Adrenal gland (tissue), 12 donors: ENCODE measurements around the gene DLAT. TPM values are rescaled to one million over a fixed set of nuclear protein-coding genes. Genes with fewer than 3 reads are reported as not detected.
"Not testable (repeated sequence)": the region's sequence is repeated elsewhere in the genome, so short reads cannot be mapped to it uniquely, and the experiment has no call there.

Experiments used
- DNase-seq, 7 donors: peaks; one replicate each; pipeline ENCODE4 v3.0.0-alpha.2; 2019 to 2020
- H3K27ac ChIP-seq, 5 donors: fragments of 200-600 bp; sonication (generic) in 4 of 5; 1 replicate in 3 of 5; 2 replicates in 2 of 5; pipeline versions ENCODE4 v1.5.1 to v1.8.0; 2016 to 2020; ENCODE audit warnings: mild to moderate bottlenecking in 1 of 5
- H3K27me3 ChIP-seq: fragments of 200-600 bp; 2 replicates; pipeline ENCODE4 v1.8.0; 2021
- H3K36me3 ChIP-seq, 2 donors: fragments of 200-600 bp; replicated peaks in 1 of 2; 1 replicate in 1 of 2; 2 replicates in 1 of 2; pipeline versions ENCODE4 v1.5.1 to v1.8.0; 2018 to 2022
- H3K4me1 ChIP-seq, 2 donors: fragments of 200-600 bp; replicated peaks in 1 of 2; 1 replicate in 1 of 2; 2 replicates in 1 of 2; pipeline versions ENCODE4 v1.5.1 to v1.8.0; 2018 to 2021
- H3K4me3 ChIP-seq, 4 donors: fragments of 200-600 bp; sonication (generic) in 3 of 4; one replicate each; pipeline ENCODE4 v1.5.1; 2016 to 2018
- H3K9me3 ChIP-seq, 3 donors: fragments of 200-600 bp; sonication (generic) in 1 of 3; replicated peaks in 1 of 3; 1 replicate in 2 of 3; 2 replicates in 1 of 3; pipeline versions ENCODE4 v1.5.1 to v1.8.0; 2016 to 2021
- POLR2A ChIP-seq, 2 donors: fragments of 450-650 bp; IDR thresholded peaks; one replicate each; pipeline ENCODE4 v1.6.1; 2017; ENCODE audit warnings: antibody characterized with exemption in 2 of 2, mild to moderate bottlenecking in 2 of 2, moderate library complexity in 1 of 2
- WGBS, 4 donors: extraction: QIAGEN DNeasy Blood & Tissue Kit in 2 of 4; methylation state at CpG; one replicate each; pipeline versions ENCODE4 v1.1.5 to v1.1.7; 2013 to 2017; 5-methylcytosine and 5-hydroxymethylcytosine counted together
- intact Hi-C, 2 donors: fragments of 100-400 bp; cut with DNase I; formaldehyde crosslinking; loops; one replicate each; pipeline versions ENCODE4 v1.14.1 to v1.15.0; 2022 to 2023
- polyA plus RNA-seq, 3 donors: library from polyadenylated mRNA; stranded (reverse); fragments of 200-250 nt in 2 of 3; fragments of 350-450 nt in 1 of 3; fragmentation: Illumina TruSeq in 1 of 3; extraction: RNeasy Lipid Tissue Mini Kit (QIAGEN cat#74804) in 1 of 3; gene quantifications; one replicate each; pipeline ENCODE4 v1.2.3, GENCODE V29; 2013 to 2014
- total RNA-seq, 9 donors: library from RNA; depleted of rRNA in 4 of 9; stranded (reverse); fragments of >200 nt in 4 of 9; fragments of 120-200 nt in 1 of 9; fragmentation: NEBNext Ultra II Directional in 1 of 9; extraction: Animal tissue kit (Norgen Biotek cat#: 25700) in 1 of 9; gene quantifications; one replicate each; pipeline versions ENCODE4 v1.1.0 to v1.2.4, GENCODE V29; 2013 to 2023
- TF ChIP-seq, protein P1 (sequence below), 6 experiments: fragments of 450-650 bp in 4 of 6; fragments of 200-600 bp in 2 of 6; sonication (generic) in 1 of 6; IDR thresholded peaks; 1 replicate in 5 of 6; 2 replicates in 1 of 6; pipeline versions ENCODE4 v1.5.1 to v1.8.0; 2016 to 2021; ENCODE audit warnings: antibody characterized with exemption in 6 of 6, mild to moderate bottlenecking in 2 of 6, moderate library complexity in 1 of 6
- donor health status: healthy with polysubstance abuse.
- donor health status: Bipolar disorder and iron deficiency.
- donor health status: DM: yes; HTN: yes; CAD: no.
- donor health status: DM: no; HTN: no; CAD: no.
- donor health status: DM: no; HTN: no; CAD: no.
- donor health status: DM: yes; HTN: yes; CAD: no.

DLAT gene
- total and polyA plus RNA-seq, 12 donors, result 7.6 to 95.1 (median 28.6) TPM

GRCh38 chr11:112086422-112087191, 61.4 kb downstream of the DLAT start, which contains the start of the genes SDHD and TIMM8B:
SDHD (plus strand) TSS chr11:112086873; CDS start chr11:112086908, 35 bp downstream.
TIMM8B (minus strand) TSS chr11:112086756; CDS start chr11:112086723, 33 bp downstream.
- 0% methylated on average over 30 to 45 of the region's 45 CpGs for WGBS, 4 donors
- Histone ChIP-seq H3K27me3 (no peaks in the 10 kb centered on the region), H3K9me3 (no peaks in the 10 kb centered on the region), H3K4me1 (peaks cover 17 to 40% of the 10 kb centered on the region in 2 donors), H3K4me3 (peak within 1 kb of the TSS; percentile 33 to 67 (median 65)), H3K27ac (peak within 1 kb of the TSS in 4 of 5 donors; percentile 41 to 87 (median 72)), H3K36me3 (peaks cover 0 to 70% of the 10 kb centered on the region in 2 donors)
- intact Hi-C loops, result loop anchor here in 1 of 2 donors (10.0 kb wide), 1 partner anchor 212 kb away; the partner anchor contains the start of genes ALG9, CFAP68 and FDXACB1
- DNase-seq, result peak; percentile 95 to 98 (median 97)
- TF ChIP-seq POLR2A (IDR thresholded peaks at IDR 0.05), result peak in 1 of 2 donors; percentile 65
- TF ChIP-seq, protein P1, sequence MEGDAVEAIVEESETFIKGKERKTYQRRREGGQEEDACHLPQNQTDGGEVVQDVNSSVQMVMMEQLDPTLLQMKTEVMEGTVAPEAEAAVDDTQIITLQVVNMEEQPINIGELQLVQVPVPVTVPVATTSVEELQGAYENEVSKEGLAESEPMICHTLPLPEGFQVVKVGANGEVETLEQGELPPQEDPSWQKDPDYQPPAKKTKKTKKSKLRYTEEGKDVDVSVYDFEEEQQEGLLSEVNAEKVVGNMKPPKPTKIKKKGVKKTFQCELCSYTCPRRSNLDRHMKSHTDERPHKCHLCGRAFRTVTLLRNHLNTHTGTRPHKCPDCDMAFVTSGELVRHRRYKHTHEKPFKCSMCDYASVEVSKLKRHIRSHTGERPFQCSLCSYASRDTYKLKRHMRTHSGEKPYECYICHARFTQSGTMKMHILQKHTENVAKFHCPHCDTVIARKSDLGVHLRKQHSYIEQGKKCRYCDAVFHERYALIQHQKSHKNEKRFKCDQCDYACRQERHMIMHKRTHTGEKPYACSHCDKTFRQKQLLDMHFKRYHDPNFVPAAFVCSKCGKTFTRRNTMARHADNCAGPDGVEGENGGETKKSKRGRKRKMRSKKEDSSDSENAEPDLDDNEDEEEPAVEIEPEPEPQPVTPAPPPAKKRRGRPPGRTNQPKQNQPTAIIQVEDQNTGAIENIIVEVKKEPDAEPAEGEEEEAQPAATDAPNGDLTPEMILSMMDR (IDR thresholded peaks at IDR 0.05), result peak in 3 of 6 experiments; percentile 26 to 52 (median 48)

DNA sequence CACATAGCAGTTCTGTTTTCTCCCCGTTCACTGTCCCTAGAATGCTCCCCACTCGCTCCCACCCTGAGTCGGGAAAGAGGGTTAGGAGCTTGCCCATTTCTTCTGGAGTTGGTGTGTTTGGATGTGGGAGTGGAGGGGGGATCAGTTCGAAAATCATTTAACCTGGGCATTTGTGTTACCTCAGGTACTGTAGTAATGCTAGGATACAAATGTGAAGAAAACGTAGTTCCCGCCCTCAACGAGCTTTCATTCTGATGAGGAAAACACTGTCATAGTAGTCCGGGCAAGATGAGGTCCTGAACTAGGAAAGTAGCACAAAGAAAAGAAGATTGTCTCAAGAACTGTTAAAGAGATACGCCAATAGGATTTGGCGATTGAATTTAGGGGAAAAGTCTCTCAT, 62.0 kb downstream of the DLAT start:
- no peak for TF ChIP-seq POLR2A (IDR thresholded peaks at IDR 0.05)
- TF ChIP-seq, protein P1 (IDR thresholded peaks at IDR 0.05), result no peak
- no peak for DNase-seq
- intact Hi-C loops, result loop anchor here in 1 of 2 donors (10.0 kb wide), 1 partner anchor 212 kb away; the partner anchor contains the start of genes ALG9, CFAP68 and FDXACB1
- H3K4me3 ChIP-seq, result peak overlapping the region; percentile 33 to 67 (median 65)
- no peaks in the 10 kb centered on the region for H3K9me3 ChIP-seq
- H3K27ac ChIP-seq, result peak overlapping the region in 3 of 5 donors; percentile 67 to 87 (median 76)
- no peaks in the 10 kb centered on the region for H3K27me3 ChIP-seq
- WGBS, 4 donors, result 16 to 20% (median 19%) methylated on average over 9 to 10 of the region's 10 CpGs
- peaks cover 17 to 40% of the 10 kb centered on the region in 2 donors for H3K4me1 ChIP-seq
- H3K36me3 ChIP-seq, result peaks cover 0 to 71% of the 10 kb centered on the region in 2 donors

- H3K27me3 ChIP-seq, H3K4me1 ChIP-seq, H3K4me3 ChIP-seq, intact Hi-C loops, H3K27ac ChIP-seq, DNase-seq, H3K9me3 ChIP-seq: not testable (repeated sequence)
- H3K36me3 ChIP-seq, result peaks cover 0 to 60% of the 10 kb centered on the region in 2 donors
- WGBS, 4 donors, result 95 to 98% (median 96%) methylated on average over 2 of the region's 2 CpGs
Measured at GRCh38 chr11:112095302-112095701, 70.1 kb downstream of the DLAT start.

DNA sequence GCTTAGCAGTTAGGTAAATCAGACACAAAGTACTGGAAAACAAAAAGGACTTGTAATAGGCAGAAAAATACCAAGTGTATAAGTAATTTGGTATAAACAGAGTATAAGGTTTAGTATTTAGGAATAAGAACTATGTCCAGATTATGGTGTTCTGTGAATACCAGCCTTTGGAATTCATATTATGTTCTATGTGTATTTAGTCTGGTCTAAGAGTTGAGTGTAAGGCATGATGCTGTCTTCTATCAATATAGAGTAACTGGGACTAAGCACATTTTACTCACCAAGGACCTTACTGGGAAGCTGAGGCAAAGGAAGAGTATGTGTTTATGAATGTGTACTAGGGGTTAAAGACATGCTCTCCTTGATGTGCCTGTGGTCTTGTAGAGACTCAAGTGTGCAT, 71.0 kb downstream of the DLAT start:
- DNase-seq, result no peak
- intact Hi-C loops, result no loop called here
- peaks cover 0 to 56% of the 10 kb centered on the region in 2 donors for H3K36me3 ChIP-seq

More for the DNA sequence above, 71.0 kb downstream of the DLAT start:
- no peak for TF ChIP-seq POLR2A (IDR thresholded peaks at IDR 0.05)
- TF ChIP-seq, protein P1 (IDR thresholded peaks at IDR 0.05), result no peak
- H3K27me3 ChIP-seq, result no peaks in the 10 kb centered on the region
- no peaks in the 10 kb centered on the region for H3K4me1 ChIP-seq
- no peak overlapping the region for H3K27ac ChIP-seq
- H3K9me3 ChIP-seq, result no peaks in the 10 kb centered on the region
- no peak overlapping the region for H3K4me3 ChIP-seq
